ENCODE data around the gene DLL1.

Gene DLL1

DNA sequence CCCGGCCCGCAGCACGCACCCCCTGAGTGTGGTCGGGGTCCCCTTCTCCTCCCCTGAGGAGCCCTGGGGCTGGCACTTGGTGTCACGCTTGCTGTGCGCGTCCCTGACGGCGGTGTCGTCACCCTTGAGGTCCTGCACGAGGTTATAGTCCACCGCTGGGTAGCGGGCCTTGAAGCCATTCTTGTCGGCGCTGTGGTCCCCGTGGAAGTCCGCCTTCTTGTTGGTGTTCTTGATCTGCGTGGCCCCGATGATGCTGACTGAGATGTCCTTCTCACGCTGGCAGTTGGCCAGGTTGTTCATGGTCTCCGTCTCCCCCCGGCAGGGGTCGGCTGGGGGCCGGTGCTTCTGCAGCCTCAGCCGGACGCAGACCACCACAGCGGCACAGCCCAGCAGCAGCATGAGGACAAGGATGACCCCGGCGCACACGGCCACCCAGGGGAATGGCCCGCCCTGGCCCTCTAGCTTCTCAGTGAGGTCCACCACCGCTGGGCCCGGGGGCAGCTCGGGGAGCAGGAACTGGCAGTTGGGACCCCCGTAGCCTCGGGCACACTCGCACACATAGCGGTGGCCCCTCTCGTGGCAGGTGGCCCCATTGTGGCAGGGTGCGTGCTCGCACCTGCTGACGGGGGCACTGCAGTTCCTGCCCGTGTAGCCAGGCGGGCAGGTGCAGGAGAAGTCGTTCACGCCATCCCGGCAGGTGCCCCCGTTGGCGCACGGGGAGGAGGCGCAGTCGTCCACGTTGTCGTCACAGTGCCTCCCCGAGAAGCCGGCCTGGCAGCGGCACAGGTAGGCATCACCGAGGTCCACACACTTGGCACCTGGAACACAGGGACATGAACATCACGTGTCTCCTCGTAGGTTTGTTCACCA lies 7.4 kb downstream of the DLL1 start:
- DNase-seq (ENCODE audit: low read depth in 2 of 2), result no peak

GRCh38 chr6:170282512-170283158 lies 8.2 kb downstream of the DLL1 start:
- DNase-seq (ENCODE audit: low read depth in 2 of 2), result no peak

GRCh38 chr6:170281331-170282292 lies 9.3 kb downstream of the DLL1 start:
- no peak for DNase-seq (ENCODE audit: low read depth in 2 of 2)

GRCh38 chr6:170280689-170281045 lies 10.2 kb downstream of the DLL1 start:
- DNase-seq (ENCODE audit: low read depth in 2 of 2), result no peak

- DNase-seq (ENCODE audit: low read depth in 2 of 2), result no peak
Observed at GRCh38 chr6:170279977-170280688, 10.7 kb downstream of the DLL1 start.

DNA sequence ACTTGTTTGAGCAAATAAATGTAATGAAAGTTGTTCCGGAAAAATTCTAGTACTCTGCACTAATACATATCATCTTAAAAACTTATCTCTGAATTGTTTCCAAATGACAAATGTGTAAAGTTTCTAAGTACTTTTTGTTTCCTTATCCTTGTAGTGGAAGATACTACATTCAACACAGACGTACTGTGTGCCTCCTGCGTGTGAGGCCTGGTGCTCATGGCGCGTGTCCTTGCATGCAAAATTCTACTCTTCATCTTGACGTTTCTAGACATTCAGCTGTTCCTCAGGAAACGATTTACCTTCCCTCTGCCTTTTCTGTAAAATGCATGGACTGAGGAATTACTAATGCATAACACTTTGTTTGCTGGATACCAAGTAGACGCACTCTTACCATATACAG lies 11.5 kb downstream of the DLL1 start:
- DNase-seq (ENCODE audit: low read depth in 2 of 2), result no peak

- no peak for DNase-seq (ENCODE audit: low read depth in 2 of 2)
Observed at GRCh38 chr6:170278743-170279094, 12.2 kb downstream of the DLL1 start.

DNA sequence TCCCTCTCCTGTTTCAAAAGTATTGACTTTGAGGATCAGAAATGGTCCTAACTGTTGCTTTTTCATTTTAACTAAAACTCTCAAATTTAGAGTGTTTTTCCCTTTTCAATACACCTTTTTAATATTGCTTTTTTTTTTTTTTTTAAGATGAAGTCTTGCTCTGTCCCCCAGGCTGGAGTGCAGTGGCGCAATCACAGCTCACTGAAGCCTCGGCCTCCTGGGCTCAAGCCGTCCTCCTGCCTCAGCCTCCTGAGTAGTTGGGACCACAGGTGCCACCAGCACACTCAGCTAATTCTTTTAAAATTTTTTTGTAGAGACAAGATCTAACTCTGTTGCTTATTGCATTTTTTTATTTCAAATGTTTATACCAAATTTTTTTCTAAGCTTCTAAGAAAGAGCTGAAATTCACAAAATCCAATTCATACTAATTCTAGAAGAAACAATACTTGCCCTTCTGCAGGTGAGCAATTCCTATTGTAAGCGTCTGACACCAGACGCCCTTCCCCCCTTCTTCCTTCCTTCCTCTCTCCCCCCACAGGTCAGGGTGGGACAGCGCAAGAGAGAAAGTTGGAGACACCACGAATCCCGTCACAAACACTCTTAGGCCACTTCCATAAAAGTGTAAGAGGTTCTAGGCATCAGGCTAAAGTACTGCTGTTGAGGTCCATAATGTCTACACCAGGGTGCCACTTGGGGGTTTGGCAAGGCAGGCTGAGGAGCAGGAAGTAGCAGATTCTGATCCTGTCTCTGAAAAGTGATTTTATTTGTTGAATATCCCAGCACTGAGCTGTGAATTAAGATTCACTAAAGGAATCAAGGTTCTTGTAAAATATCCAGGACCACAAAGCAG lies 12.8 kb downstream of the DLL1 start:
- DNase-seq (ENCODE audit: low read depth in 2 of 2), result no peak

GRCh38 chr6:170276369-170277057 lies 14.4 kb downstream of the DLL1 start:
- DNase-seq (ENCODE audit: low read depth in 2 of 2), result no peak

- DNase-seq (ENCODE audit: low read depth in 2 of 2), result no peak
Observed at GRCh38 chr6:170274713-170275560, 15.9 kb downstream of the DLL1 start.

- no peak for DNase-seq (ENCODE audit: low read depth in 2 of 2)
Observed at GRCh38 chr6:170273681-170274080, 17.2 kb downstream of the DLL1 start.

- DNase-seq (ENCODE audit: low read depth in 2 of 2), result no peak
Observed at GRCh38 chr6:170273191-170273590, 17.7 kb downstream of the DLL1 start.

DNA sequence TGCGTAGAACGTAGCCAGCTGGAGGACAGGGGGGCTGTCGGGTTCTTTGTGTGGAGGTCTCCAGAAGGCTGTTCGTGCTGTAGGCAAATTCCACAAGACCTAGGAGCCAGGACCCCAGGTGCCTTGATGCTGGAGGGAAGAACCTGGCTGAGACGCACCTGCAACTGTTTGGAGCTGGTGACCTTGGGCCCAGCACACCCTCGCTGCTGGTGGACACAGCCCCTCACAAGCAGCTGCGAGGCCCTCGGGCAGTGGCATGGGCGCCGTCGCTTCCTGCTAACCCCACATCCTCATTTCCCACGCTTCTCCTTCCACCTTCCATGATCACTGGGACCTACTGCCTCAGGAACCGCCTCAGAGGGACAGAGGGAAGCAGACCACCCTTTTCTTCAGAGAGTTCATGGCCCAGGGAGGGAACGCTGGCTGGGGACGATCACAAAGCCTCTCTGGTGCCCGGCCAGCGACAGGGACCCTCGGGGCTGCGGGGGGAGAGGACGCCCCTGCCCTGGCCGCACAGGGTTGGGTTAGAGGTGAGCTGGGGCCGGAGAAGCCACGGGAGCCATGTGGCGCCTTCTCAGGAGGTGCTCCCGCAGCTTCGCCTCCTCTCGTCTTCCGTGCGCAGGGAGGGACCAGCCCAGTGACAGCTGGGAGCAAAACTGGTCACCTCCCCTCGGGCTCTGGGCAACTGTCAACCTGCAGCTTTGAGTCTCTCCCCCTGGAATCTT lies 18.4 kb downstream of the DLL1 start:
- no peak for DNase-seq (ENCODE audit: low read depth in 2 of 2)

DNA sequence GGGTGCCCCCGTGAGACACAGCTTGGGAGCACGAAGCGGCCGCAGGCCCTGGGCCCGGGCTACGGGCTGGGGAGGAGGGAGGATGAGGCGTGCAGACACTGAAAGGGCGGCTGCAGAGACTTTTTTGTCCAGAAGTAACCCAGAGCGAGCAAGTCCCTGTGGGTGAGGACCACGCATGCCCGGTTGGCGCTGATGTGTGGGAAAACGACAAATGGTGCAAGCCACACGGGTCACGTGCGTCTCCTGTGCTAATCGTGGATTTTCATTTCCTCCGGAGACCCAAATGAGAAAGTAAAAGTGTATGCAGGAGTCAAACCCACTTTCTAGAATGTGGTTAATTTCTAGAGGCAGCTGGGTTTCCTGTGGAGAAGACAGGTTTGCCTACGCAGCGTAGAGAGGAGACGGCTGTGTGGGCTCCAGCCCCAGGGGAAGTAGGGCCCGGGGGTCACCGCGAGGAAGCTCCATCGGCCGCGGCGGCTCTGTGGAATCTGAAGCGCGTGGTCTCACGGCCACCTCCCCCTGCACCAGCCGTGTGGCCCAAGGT lies 19.0 kb downstream of the DLL1 start:
- peak in 1 of 2 donors; percentile 59 for DNase-seq (ENCODE audit: low read depth in 2 of 2)

GRCh38 chr6:170270984-170271593 lies 19.8 kb downstream of the DLL1 start:
- DNase-seq (ENCODE audit: low read depth in 2 of 2), result no peak

GRCh38 chr6:170269846-170270541 lies 20.9 kb downstream of the DLL1 start:
- DNase-seq (ENCODE audit: low read depth in 2 of 2), result no peak

All from activated CD4-positive, alpha-beta T cell treated with anti-CD3 and anti-CD28 coated beads for 24 hours (primary cell).